Measurements from ENCODE around the gene PITPNM3.

GRCh38 chr17:6558276-6558675 is 1.9 kb upstream of the PITPNM3 start:
- TF ChIP-seq CTCF (conservative IDR thresholded peaks at IDR 0.05; ENCODE audit: low read depth, low read length) (no peak), EZH2 (IDR thresholded peaks at IDR 0.05; ENCODE audit: borderline replicate concordance, low read depth, low read length, poor library complexity, severe bottlenecking) (no peak)

Data from A673 (cell line).